Neural progenitor cell (in vitro differentiated cells): Measurements from ENCODE around the gene EPHA1.

Experiments used
- EZH2 ChIP-seq: fragments of 200-600 bp; sonication (generic); IDR thresholded peaks from 2 replicates; pipeline ENCODE4 v1.6.1; 2017; ENCODE audit warnings: antibody characterized with exemption, mild to moderate bottlenecking, moderate library complexity
- EZH2phosphoT487 ChIP-seq: fragments of 200-600 bp; sonication (generic); IDR thresholded peaks from 2 replicates; pipeline ENCODE4 v1.6.1; 2017; ENCODE audit warnings: antibody characterized with exemption
- TF ChIP-seq, protein P1 (sequence below): fragments of 200-600 bp; sonication (generic); IDR thresholded peaks from 2 replicates; pipeline ENCODE4 v1.5.1; 2017; ENCODE audit warnings: antibody characterized with exemption, mild to moderate bottlenecking

DNA sequence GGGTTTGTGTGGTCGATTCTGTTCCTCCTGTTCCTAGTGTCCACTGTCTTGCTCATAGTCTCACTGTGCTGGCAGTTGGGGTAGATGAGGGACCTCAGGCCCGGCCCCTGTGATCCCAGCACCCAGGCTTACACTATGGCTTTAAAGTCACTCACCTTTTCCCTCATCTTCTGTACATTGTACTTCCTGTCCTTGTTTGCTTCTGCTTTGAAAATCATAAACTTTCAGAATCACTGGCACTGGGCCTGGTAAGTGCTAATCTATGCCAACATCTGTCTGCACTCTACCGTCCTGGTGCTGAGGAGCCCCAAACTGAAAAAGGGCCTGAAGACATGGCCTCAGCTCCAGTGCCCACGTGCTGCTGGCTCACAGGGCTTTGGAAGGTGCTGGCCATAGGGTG, 28.9 kb upstream of the EPHA1 start:
- TF ChIP-seq, protein P1, sequence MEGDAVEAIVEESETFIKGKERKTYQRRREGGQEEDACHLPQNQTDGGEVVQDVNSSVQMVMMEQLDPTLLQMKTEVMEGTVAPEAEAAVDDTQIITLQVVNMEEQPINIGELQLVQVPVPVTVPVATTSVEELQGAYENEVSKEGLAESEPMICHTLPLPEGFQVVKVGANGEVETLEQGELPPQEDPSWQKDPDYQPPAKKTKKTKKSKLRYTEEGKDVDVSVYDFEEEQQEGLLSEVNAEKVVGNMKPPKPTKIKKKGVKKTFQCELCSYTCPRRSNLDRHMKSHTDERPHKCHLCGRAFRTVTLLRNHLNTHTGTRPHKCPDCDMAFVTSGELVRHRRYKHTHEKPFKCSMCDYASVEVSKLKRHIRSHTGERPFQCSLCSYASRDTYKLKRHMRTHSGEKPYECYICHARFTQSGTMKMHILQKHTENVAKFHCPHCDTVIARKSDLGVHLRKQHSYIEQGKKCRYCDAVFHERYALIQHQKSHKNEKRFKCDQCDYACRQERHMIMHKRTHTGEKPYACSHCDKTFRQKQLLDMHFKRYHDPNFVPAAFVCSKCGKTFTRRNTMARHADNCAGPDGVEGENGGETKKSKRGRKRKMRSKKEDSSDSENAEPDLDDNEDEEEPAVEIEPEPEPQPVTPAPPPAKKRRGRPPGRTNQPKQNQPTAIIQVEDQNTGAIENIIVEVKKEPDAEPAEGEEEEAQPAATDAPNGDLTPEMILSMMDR, result no peak
- TF ChIP-seq EZH2, result no peak
- TF ChIP-seq EZH2phosphoT487, result no peak
